Gastrocnemius medialis (tissue), 4 donors: ENCODE results near the gene TNS3.

Experiments
- CTCF ChIP-seq, 5 experiments: fragments of 450-650 bp in 3 of 5; fragments of 200-600 bp in 2 of 5; sonication (generic) in 2 of 5; IDR thresholded peaks in 4 of 5; conservative IDR thresholded peaks in 1 of 5; 1 replicate in 4 of 5; 2 replicates in 1 of 5; pipeline ENCODE4 v1.5.1; 2016 to 2019; ENCODE audit warnings: antibody characterized with exemption in 5 of 5, mild to moderate bottlenecking in 3 of 5, moderate library complexity in 3 of 5
- POLR2A ChIP-seq, 2 donors: fragments of 450-650 bp; IDR thresholded peaks; one replicate each; pipeline ENCODE4 v1.6.1; 2017; ENCODE audit warnings: antibody characterized with exemption in 2 of 2, mild to moderate bottlenecking in 2 of 2, moderate library complexity in 2 of 2

GRCh38 chr7:47376991-47377616 lies 204.8 kb downstream of the TNS3 start:
- TF ChIP-seq CTCF (IDR thresholded peaks at IDR 0.05 in 4 of 5, conservative IDR thresholded peaks at IDR 0.05 in 1 of 5), result no peak
- no peak for TF ChIP-seq POLR2A (IDR thresholded peaks at IDR 0.05)
